OCI-LY1 (cell line): ENCODE measurements around the gene TNS1.
"Not testable (repeated sequence)": the region's sequence is repeated elsewhere in the genome, so short reads cannot be mapped to it uniquely, and the experiment has no call there.

Experiments used
- H2AFZ ChIP-seq: fragments of 200-600 bp; sonication (generic), shearing (Covaris generic); 2 replicates; pipeline ENCODE4 v1.6.0; 2014; ENCODE audit warnings: antibody characterized with exemption, mild to moderate bottlenecking, low read length
- H3F3A ChIP-seq: fragments of 200-600 bp; sonication (generic), shearing (Covaris generic); 2 replicates; pipeline ENCODE4 v1.6.0; 2014; ENCODE audit warnings: mild to moderate bottlenecking, antibody characterized with exemption, low read length, moderate library complexity; ENCODE audit not compliant: insufficient read depth
- H3K27ac ChIP-seq: fragments of 200-600 bp; sonication (generic); 2 replicates; pipeline ENCODE4 v1.5.1; 2014; ENCODE audit warnings: low read length, mixed run types, mild to moderate bottlenecking, low read depth; ENCODE audit not compliant: poor library complexity, severe bottlenecking
- H3K27me3 ChIP-seq: fragments of 200-600 bp; sonication (generic); 2 replicates; pipeline ENCODE4 v1.6.0; 2014; ENCODE audit warnings: antibody characterized with exemption, mild to moderate bottlenecking, low read length, moderate library complexity; ENCODE audit not compliant: insufficient read depth
- H3K36me3 ChIP-seq: fragments of 200-600 bp; sonication (generic); 2 replicates; pipeline ENCODE4 v1.6.1; 2014; ENCODE audit warnings: mild to moderate bottlenecking, antibody characterized with exemption, low read length, moderate library complexity, mixed read lengths; ENCODE audit not compliant: insufficient read depth
- H3K4me1 ChIP-seq: fragments of 200-600 bp; sonication (generic); 2 replicates; pipeline ENCODE4 v1.5.1; 2014; ENCODE audit warnings: mild to moderate bottlenecking, low read length, moderate library complexity; ENCODE audit not compliant: insufficient read depth, severe bottlenecking
- H3K4me2 ChIP-seq: fragments of 200-600 bp; sonication (generic), shearing (Covaris generic); 2 replicates; pipeline ENCODE4 v1.6.1; 2014; ENCODE audit warnings: low read length
- H3K4me3 ChIP-seq: fragments of 200-600 bp; sonication (generic); 2 replicates; pipeline ENCODE4 v1.5.1; 2014; ENCODE audit warnings: low read length, low read depth, mild to moderate bottlenecking, mixed read lengths; ENCODE audit not compliant: poor library complexity, severe bottlenecking
- H3K79me2 ChIP-seq: fragments of 200-600 bp; shearing (Covaris generic); 2 replicates; pipeline ENCODE4 v1.6.1; 2016; ENCODE audit warnings: mixed run types, low read length, mixed read lengths; ENCODE audit not compliant: insufficient read depth
- H3K9ac ChIP-seq: fragments of 200-600 bp; sonication (generic), shearing (Covaris generic); 2 replicates; pipeline ENCODE4 v1.6.1; 2014; ENCODE audit warnings: mild to moderate bottlenecking, low read length, mixed read lengths
- H3K9me2 ChIP-seq: fragments of 200-600 bp; sonication (generic), shearing (Covaris generic); 2 replicates; pipeline ENCODE4 v1.6.1; 2014; ENCODE audit warnings: low read depth, mild to moderate bottlenecking, low read length, mixed read lengths
- H3K9me3 ChIP-seq: fragments of 200-600 bp; shearing (Covaris generic); 2 replicates; pipeline ENCODE4 v1.6.1; 2014; ENCODE audit warnings: low read length, mixed read lengths
- H4K20me1 ChIP-seq: fragments of 200-600 bp; sonication (generic), shearing (Covaris generic); 2 replicates; pipeline ENCODE4 v1.6.0; 2016; ENCODE audit warnings: mild to moderate bottlenecking, low read length; ENCODE audit not compliant: insufficient read depth
- CTCF ChIP-seq: fragments of 200-600 bp; sonication (generic), shearing (Covaris generic); IDR thresholded peaks from 2 replicates; pipeline ENCODE4 v1.5.1; 2017; ENCODE audit warnings: mild to moderate bottlenecking, antibody characterized with exemption, low read length, moderate library complexity, mixed read lengths
- EZH2 ChIP-seq: fragments of 200-600 bp; sonication (generic), shearing (Covaris generic); IDR thresholded peaks from 2 replicates; pipeline ENCODE4 v1.8.0; 2017; ENCODE audit warnings: borderline replicate concordance, mixed run types, mild to moderate bottlenecking, antibody characterized with exemption, low read length, moderate library complexity, mixed read lengths

TNS1 gene

GRCh38 chr2:218020281-218020680 is 17.5 kb upstream of the TNS1 start:
- no peaks in the 10 kb centered on the region for H3K79me2 ChIP-seq
- no peak overlapping the region for H3K9ac ChIP-seq
- TF ChIP-seq EZH2 (no peak), CTCF (no peak)
- H2AFZ ChIP-seq: no peak overlapping the region
- H3K4me3 ChIP-seq: no peak overlapping the region
- H3K27ac ChIP-seq: no peak overlapping the region
- no peaks in the 10 kb centered on the region for H3K9me2 ChIP-seq
- no peaks in the 10 kb centered on the region for H4K20me1 ChIP-seq
- H3K9me3 ChIP-seq: no peaks in the 10 kb centered on the region
- no peaks in the 10 kb centered on the region for H3K4me1 ChIP-seq
- no peaks in the 10 kb centered on the region for H3K36me3 ChIP-seq
- H3F3A ChIP-seq: no peaks in the 10 kb centered on the region
- H3K27me3 ChIP-seq: 0 out of 2 replicates have a peak, but pooled peaks cover 5% of the 10 kb centered on the region
- H3K4me2 ChIP-seq: no peak overlapping the region

GRCh38 chr2:218019411-218020060 is 16.7 kb upstream of the TNS1 start:
- TF ChIP-seq CTCF (no peak), EZH2 (no peak)
- Histone ChIP-seq H3K9ac (no peak overlapping the region), H3K27ac (no peak overlapping the region), H3K79me2 (no peaks in the 10 kb centered on the region), H3K27me3 (0 out of 2 replicates have a peak, but pooled peaks cover 5% of the 10 kb centered on the region), H3F3A (no peaks in the 10 kb centered on the region), H3K9me3 (no peaks in the 10 kb centered on the region), H3K4me3 (no peak overlapping the region), H4K20me1 (no peaks in the 10 kb centered on the region), H3K4me2 (no peak overlapping the region), H3K9me2 (no peaks in the 10 kb centered on the region), H2AFZ (no peak overlapping the region), H3K36me3 (no peaks in the 10 kb centered on the region), H3K4me1 (no peaks in the 10 kb centered on the region)

- H3K4me1 ChIP-seq, H2AFZ ChIP-seq, H3K9ac ChIP-seq, H3K27me3 ChIP-seq, H3K4me2 ChIP-seq, H3K79me2 ChIP-seq, H3F3A ChIP-seq, H3K36me3 ChIP-seq, H3K9me2 ChIP-seq, H3K9me3 ChIP-seq, H3K27ac ChIP-seq, H4K20me1 ChIP-seq, H3K4me3 ChIP-seq: not testable (repeated sequence)
Observed at GRCh38 chr2:218018842-218019125, 16.0 kb upstream of the TNS1 start.
